OCI-LY7 (cell line): ENCODE measurements around the gene MIEF1. TPM values are rescaled to one million over a fixed set of nuclear protein-coding genes. Genes with fewer than 3 reads are reported as not detected.

Experiments
- BruUV-seq: library from RNA; stranded (reverse); fragments of 400-500 nt; replicated peaks from 2 replicates; lab custom pipeline; 2021; lab: Mats Ljungman, UMichigan
- CTCF ChIA-PET: fragments of 300-600 bp; sonication (Branson Sonifier 250); formaldehyde crosslinking; loops from one replicate; lab custom pipeline; 2022; ENCODE audit warnings: antibody characterized with exemption; ENCODE audit not compliant: unreplicated experiment; lab: Charles Lee
- POLR2A ChIA-PET: fragments of 300-600 bp; sonication (Branson Sonifier 250); formaldehyde crosslinking; loops from one replicate; lab custom pipeline; 2022; ENCODE audit warnings: antibody characterized with exemption; lab: Charles Lee
- DNase-seq: peaks from one replicate; pipeline ENCODE4 v3.0.0-alpha.2; 2015; ENCODE audit warnings: low spot score
- H2AFZ ChIP-seq: fragments of 200-600 bp; sonication (generic), shearing (Covaris generic); 2 replicates; pipeline ENCODE4 v1.6.1; 2014; ENCODE audit warnings: mild to moderate bottlenecking, antibody characterized with exemption, low read length, moderate library complexity
- H3K27ac ChIP-seq: fragments of 200-600 bp; sonication (generic); 2 replicates; pipeline ENCODE4 v1.5.1; 2014; ENCODE audit warnings: mixed run types, low read depth, mild to moderate bottlenecking, moderate library complexity, low read length, inconsistent platforms; ENCODE audit not compliant: poor library complexity, severe bottlenecking
- H3K36me3 ChIP-seq: fragments of 200-600 bp; sonication (generic); 2 replicates; pipeline ENCODE4 v1.6.1; 2014; ENCODE audit warnings: mild to moderate bottlenecking, antibody characterized with exemption, low read length, moderate library complexity, mixed read lengths; ENCODE audit not compliant: insufficient read depth
- H3K4me1 ChIP-seq: fragments of 200-600 bp; sonication (generic); 2 replicates; pipeline ENCODE4 v1.5.1; 2014; ENCODE audit warnings: mild to moderate bottlenecking, low read length; ENCODE audit not compliant: insufficient read depth, poor library complexity, severe bottlenecking
- H3K4me2 ChIP-seq: fragments of 200-600 bp; sonication (generic); 2 replicates; pipeline ENCODE4 v1.6.1; 2014; ENCODE audit warnings: mild to moderate bottlenecking, low read length
- H3K4me3 ChIP-seq: fragments of 200-600 bp; sonication (generic); 2 replicates; pipeline ENCODE4 v1.5.1; 2014; ENCODE audit warnings: mild to moderate bottlenecking, low read depth, low read length; ENCODE audit not compliant: poor library complexity, severe bottlenecking
- H3K79me2 ChIP-seq: fragments of 200-600 bp; sonication (generic); 2 replicates; pipeline ENCODE4 v1.6.1; 2016; ENCODE audit warnings: low read depth, mild to moderate bottlenecking, low read length, moderate library complexity, mixed read lengths; ENCODE audit not compliant: insufficient read depth
- H3K9me2 ChIP-seq: fragments of 200-600 bp; sonication (generic); 2 replicates; pipeline ENCODE4 v1.6.1; 2016; ENCODE audit warnings: mild to moderate bottlenecking, low read length, mixed read lengths; ENCODE audit not compliant: insufficient read depth
- H3K9me3 ChIP-seq: fragments of 200-600 bp; sonication (generic); 2 replicates; pipeline ENCODE4 v1.6.1; 2014; ENCODE audit warnings: mild to moderate bottlenecking, mixed run types, low read length, mixed read lengths
- H4K20me1 ChIP-seq: fragments of 200-600 bp; sonication (generic); 2 replicates; pipeline ENCODE4 v1.6.1; 2014; ENCODE audit warnings: mild to moderate bottlenecking, antibody characterized with exemption, low read length, moderate library complexity, mixed read lengths; ENCODE audit not compliant: insufficient read depth
- CTCF ChIP-seq: fragments of 200-600 bp; sonication (generic); conservative IDR thresholded peaks from 2 replicates; pipeline ENCODE4 v1.5.1; 2014; ENCODE audit warnings: mild to moderate bottlenecking, antibody characterized with exemption, low read length, moderate library complexity, mixed read lengths
- EZH2phosphoT487 ChIP-seq: fragments of 200-600 bp; sonication (generic); IDR thresholded peaks from 2 replicates; pipeline ENCODE4 v1.6.1; 2018; ENCODE audit warnings: low read depth, borderline replicate concordance, mild to moderate bottlenecking, mixed run types, antibody characterized with exemption, low read length, moderate library complexity, mixed read lengths
- intact Hi-C: fragments of 100-400 bp; cut with micrococcal nuclease; formaldehyde crosslinking; loops from one replicate; pipeline ENCODE4 v1.10.0; 2022; ENCODE audit not compliant: unreplicated experiment
- total RNA-seq, 2 experiments: library from RNA; depleted of rRNA in 1 of 2; stranded (reverse); fragments of >200 nt in 1 of 2; shearing (Covaris generic) in 1 of 2; gene quantifications; 2 replicates each; pipeline ENCODE4 v1.2.3, GENCODE V29; 2014 to 2022

MIEF1 gene
- total RNA-seq, 2 experiments from 2014 or later = 32.5 to 55.0 TPM

- peaks cover 56% of the 10 kb centered on the region; the same call in 1 of the 2 replicates for H3K79me2 ChIP-seq
- H3K4me2 ChIP-seq = peak overlapping the region; percentile 76
- peaks cover 41% of the 10 kb centered on the region; the same call in 1 of the 2 replicates for H3K36me3 ChIP-seq
- H2AFZ ChIP-seq = no peak overlapping the region
- ChIA-PET POLR2A (no interaction called here), CTCF (interaction anchor here (0.6 kb wide), 1 partner anchor 8 kb away, joined by 3 read pairs; no protein-coding TSS in a partner anchor)
- H3K4me3 ChIP-seq = peak overlapping the region; percentile 57
- DNase-seq = no peak
- TF ChIP-seq EZH2phosphoT487 (no peak), CTCF (no peak)
- H4K20me1 ChIP-seq = no peaks in the 10 kb centered on the region
- no peaks in the 10 kb centered on the region for H3K9me3 ChIP-seq
- H3K9me2 ChIP-seq = no peaks in the 10 kb centered on the region
- BruUV-seq = no TSS peak
- peaks cover 100% of the 10 kb centered on the region for H3K4me1 ChIP-seq
- peak overlapping the region; percentile 93 for H3K27ac ChIP-seq
- intact Hi-C loops = no loop called here
Observed at GRCh38 chr22:39467390-39467895, 34.6 kb upstream of the MIEF1 start.

- intact Hi-C loops = no loop called here
- H2AFZ ChIP-seq = no peak overlapping the region
- H3K4me1 ChIP-seq = peaks cover 100% of the 10 kb centered on the region
- H3K4me2 ChIP-seq = peak overlapping the region; percentile 76
- no TSS peak for BruUV-seq
- POLR2A ChIA-PET = no interaction called here
- no peak for DNase-seq
- CTCF ChIA-PET = interaction anchor here (1.0 to 1.4 kb wide), 2 partner anchors 25 to 69 kb away, joined by 4 to 5 read pairs; partner anchors contain the start of gene TAB1
- peak overlapping the region; percentile 93 for H3K27ac ChIP-seq
- H3K36me3 ChIP-seq = peaks cover 37% of the 10 kb centered on the region; the same call in 1 of the 2 replicates
- H3K79me2 ChIP-seq = peaks cover 50% of the 10 kb centered on the region; the same call in 1 of the 2 replicates
- peaks cover 6% of the 10 kb centered on the region; the same call in 1 of the 2 replicates for H4K20me1 ChIP-seq
- no peaks in the 10 kb centered on the region for H3K9me2 ChIP-seq
- TF ChIP-seq EZH2phosphoT487 (no peak), CTCF (no peak)
- H3K9me3 ChIP-seq = no peaks in the 10 kb centered on the region
- H3K4me3 ChIP-seq = no peak overlapping the region
Observed at GRCh38 chr22:39468487-39469325, 33.4 kb upstream of the MIEF1 start.
